ENCODE data around the gene FGF14. TPM values are rescaled to one million over a fixed set of nuclear protein-coding genes. Genes with fewer than 3 reads are reported as not detected.

Gene FGF14
- total RNA-seq, 4 donors from 2014 or later, result 0.36 to 1.9 (median 0.45) TPM

GRCh38 chr13:101779147-101779546 is 622.7 kb downstream of the FGF14 start:
- DNase-seq (ENCODE audit: low spot score in 2 of 2), result no peak
- WGBS, 2 donors, result 78 to 84% methylated on average over 4 of the region's 4 CpGs
- H3K4me3 ChIP-seq (ENCODE audit: low read depth, poor library complexity, severe bottlenecking), result no peak overlapping the region
- TF ChIP-seq POLR2A (IDR thresholded peaks at IDR 0.05), result no peak
- TF ChIP-seq CTCF (IDR thresholded peaks at IDR 0.05), result no peak
- intact Hi-C loops (cut with DNase I; ENCODE audit: low total_unique reads), result no loop called here

- WGBS, 2 donors, result 62 to 76% methylated on average over 1 of the region's 1 CpG
- intact Hi-C loops (cut with DNase I; ENCODE audit: low total_unique reads), result no loop called here
- no peak for DNase-seq (ENCODE audit: low spot score in 2 of 2)
- H3K4me3 ChIP-seq (ENCODE audit: low read depth, poor library complexity, severe bottlenecking), result no peak overlapping the region
- TF ChIP-seq CTCF (IDR thresholded peaks at IDR 0.05) (no peak), POLR2A (IDR thresholded peaks at IDR 0.05) (no peak)
Measured at GRCh38 chr13:101775267-101775666, 626.6 kb downstream of the FGF14 start.

- TF ChIP-seq CTCF (IDR thresholded peaks at IDR 0.05) (no peak), POLR2A (IDR thresholded peaks at IDR 0.05) (no peak)
- intact Hi-C loops (cut with DNase I; ENCODE audit: low total_unique reads), result no loop called here
- DNase-seq (ENCODE audit: low spot score in 2 of 2), result no peak
- WGBS, 2 donors, result 83 to 88% methylated on average over 4 of the region's 4 CpGs
- H3K4me3 ChIP-seq (ENCODE audit: low read depth, poor library complexity, severe bottlenecking), result no peak overlapping the region
Measured at GRCh38 chr13:101774393-101774792, 627.5 kb downstream of the FGF14 start.

GRCh38 chr13:101773062-101773461 is 628.8 kb downstream of the FGF14 start:
- intact Hi-C loops (cut with DNase I; ENCODE audit: low total_unique reads), result no loop called here
- 73 to 88% methylated on average over 2 of the region's 2 CpGs for WGBS, 2 donors
- no peak overlapping the region for H3K4me3 ChIP-seq (ENCODE audit: low read depth, poor library complexity, severe bottlenecking)
- no peak for TF ChIP-seq POLR2A (IDR thresholded peaks at IDR 0.05)
- TF ChIP-seq CTCF (IDR thresholded peaks at IDR 0.05), result no peak
- no peak for DNase-seq (ENCODE audit: low spot score in 2 of 2)

GRCh38 chr13:101767131-101767530 is 634.7 kb downstream of the FGF14 start:
- intact Hi-C loops (cut with DNase I; ENCODE audit: low total_unique reads), result no loop called here
- no peak overlapping the region for H3K4me3 ChIP-seq (ENCODE audit: low read depth, poor library complexity, severe bottlenecking)
- no peak for DNase-seq (ENCODE audit: low spot score in 2 of 2)
- TF ChIP-seq CTCF (IDR thresholded peaks at IDR 0.05) (no peak), POLR2A (IDR thresholded peaks at IDR 0.05) (no peak)
- 81 to 83% methylated on average over 4 of the region's 4 CpGs for WGBS, 2 donors

GRCh38 chr13:101763191-101763590 is 638.7 kb downstream of the FGF14 start:
- H3K4me3 ChIP-seq (ENCODE audit: low read depth, poor library complexity, severe bottlenecking), result no peak overlapping the region
- intact Hi-C loops (cut with DNase I; ENCODE audit: low total_unique reads), result no loop called here
- DNase-seq (ENCODE audit: low spot score in 2 of 2), result no peak
- TF ChIP-seq POLR2A (IDR thresholded peaks at IDR 0.05) (no peak), CTCF (IDR thresholded peaks at IDR 0.05) (no peak)
- 64 to 74% methylated on average over 1 of the region's 1 CpG for WGBS, 2 donors

All from lower leg skin (tissue), 4 donors.